GM18498 (cell line): ENCODE results near the gene DBNDD1.

Source experiments
- ATAC-seq: cut with Tn5 transposase; IDR thresholded peaks from one replicate; pipeline ENCODE4 v1.9.1; 2021; ENCODE audit warnings: mild to moderate bottlenecking, moderate library complexity; ENCODE audit not compliant: unreplicated experiment

Gene DBNDD1

GRCh38 chr16:89965447-89966225 lies 53.6 kb downstream of the DBNDD1 start:
- no peak for ATAC-seq

GRCh38 chr16:89964201-89964600 lies 55.1 kb downstream of the DBNDD1 start:
- no peak for ATAC-seq

GRCh38 chr16:89962754-89963498 lies 56.3 kb downstream of the DBNDD1 start:
- ATAC-seq, result no peak

GRCh38 chr16:89961920-89962319 lies 57.3 kb downstream of the DBNDD1 start:
- ATAC-seq, result no peak

- ATAC-seq, result no peak
Measured at GRCh38 chr16:89960966-89961365, 58.3 kb downstream of the DBNDD1 start.

- ATAC-seq, result no peak
Measured at GRCh38 chr16:89958596-89958995, 60.7 kb downstream of the DBNDD1 start.

- ATAC-seq, result no peak
Measured at GRCh38 chr16:89958068-89958467, 61.2 kb downstream of the DBNDD1 start.

- no peak for ATAC-seq
Measured at GRCh38 chr16:89957216-89957785, 62.0 kb downstream of the DBNDD1 start.

GRCh38 chr16:89956505-89957215 lies 62.6 kb downstream of the DBNDD1 start:
- no peak for ATAC-seq

GRCh38 chr16:89955001-89955685 lies 64.1 kb downstream of the DBNDD1 start:
- no peak for ATAC-seq
